Measurements from ENCODE around the gene SZT2. TPM values are rescaled to one million over a fixed set of nuclear protein-coding genes. Genes with fewer than 3 reads are reported as not detected.

SZT2 gene
- total RNA-seq = 35.4 and 38.7 TPM in 2 replicates

DNA sequence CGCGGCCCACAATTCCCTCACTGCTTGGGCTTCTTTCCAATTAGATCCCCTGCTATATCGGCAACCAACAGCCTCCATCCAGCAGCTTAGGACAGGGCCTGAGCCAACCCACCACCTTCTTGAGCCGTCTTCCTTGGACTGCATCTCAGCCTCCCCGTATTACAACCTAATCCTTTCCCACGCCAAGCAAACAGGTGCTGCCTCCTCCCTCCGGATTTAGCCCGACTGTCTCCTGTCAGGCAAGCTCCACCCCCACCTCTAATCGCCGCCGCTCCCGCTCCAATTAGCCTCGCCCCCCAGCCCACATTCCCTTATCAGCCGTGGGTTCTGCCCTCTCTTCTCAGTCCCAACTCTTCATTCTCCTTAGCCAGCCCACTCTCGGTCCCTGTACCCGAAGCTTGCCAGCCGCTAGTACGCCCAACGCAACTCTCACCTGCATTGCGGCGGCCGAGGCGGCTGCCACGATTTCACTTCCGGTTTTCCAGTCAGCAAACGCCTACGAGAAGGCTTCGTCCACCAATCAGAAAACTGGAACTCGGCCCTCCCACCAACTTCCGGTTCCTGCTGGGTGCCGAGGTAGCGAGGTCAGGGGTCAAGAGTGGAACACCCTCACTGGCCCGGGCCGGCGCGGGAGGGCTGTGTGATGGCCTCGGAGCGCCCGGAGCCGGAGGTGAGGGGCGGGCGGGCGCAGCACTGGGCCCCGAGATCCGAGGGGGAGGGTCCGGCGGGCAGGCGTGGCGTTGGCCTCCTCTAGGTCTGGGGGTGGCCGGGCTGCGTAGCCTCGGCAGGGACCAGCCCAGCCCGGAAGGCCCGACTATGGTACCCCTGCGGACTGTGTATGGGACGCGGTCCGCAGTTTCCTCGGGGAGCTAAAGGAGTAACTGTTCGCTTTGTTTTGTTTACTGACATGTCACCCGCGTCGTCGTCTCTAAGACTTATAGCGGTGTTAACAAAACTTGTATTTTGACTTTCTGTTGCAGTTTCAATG is at the start of gene SZT2, which contains the start of gene MED8:
Gene SZT2, plus strand, starts transcription at position 574 of the 988 bp plus-strand sequence. Its CDS starts 70 bp downstream, at position 644.
Gene MED8, minus strand, starts transcription at position 475 of the 988 bp plus-strand sequence. Its CDS starts 36 bp downstream, at position 439.
- TF ChIP-seq CTCF (IDR thresholded peaks at IDR 0.05; ENCODE audit: insufficient read depth, low read depth, low read length) = no peak
- peak within 1 kb of the TSS; percentile 97 for H3K4me3 ChIP-seq (ENCODE audit: low read depth, low read length)
- peak; percentile 97 for DNase-seq (ENCODE audit: low read depth)

- DNase-seq (ENCODE audit: low read depth) = no peak
- TF ChIP-seq CTCF (IDR thresholded peaks at IDR 0.05; ENCODE audit: insufficient read depth, low read depth, low read length) = no peak
- H3K4me3 ChIP-seq (ENCODE audit: low read depth, low read length) = no peak overlapping the region
Observed at GRCh38 chr1:43340559-43340958, 49.1 kb upstream of the SZT2 start.

GRCh38 chr1:43344267-43344850 is 45.3 kb upstream of the SZT2 start:
- no peak for DNase-seq (ENCODE audit: low read depth)
- no peak for TF ChIP-seq CTCF (IDR thresholded peaks at IDR 0.05; ENCODE audit: insufficient read depth, low read depth, low read length)
- no peak overlapping the region for H3K4me3 ChIP-seq (ENCODE audit: low read depth, low read length)

DNA sequence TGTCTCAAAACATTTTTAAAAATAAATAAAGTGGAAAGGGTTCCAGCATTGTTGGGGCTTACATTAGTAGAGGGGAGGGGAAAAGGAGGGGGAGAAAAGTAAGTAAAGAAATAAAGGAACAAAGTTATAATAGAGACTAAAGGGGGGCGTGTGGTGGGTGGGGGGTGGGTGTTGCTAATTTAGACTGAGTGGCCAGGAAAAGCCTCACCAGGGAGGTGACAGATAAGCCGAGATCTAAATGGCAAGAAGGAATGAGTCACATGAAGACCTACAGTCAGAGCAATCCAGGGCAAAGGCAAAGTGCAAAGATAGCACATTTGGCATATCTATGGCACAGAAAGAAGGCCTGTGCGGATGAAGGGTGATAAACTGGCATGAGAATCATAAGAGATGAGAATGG is 44.6 kb upstream of the SZT2 start:
- DNase-seq (ENCODE audit: low read depth) = no peak
- TF ChIP-seq CTCF (IDR thresholded peaks at IDR 0.05; ENCODE audit: insufficient read depth, low read depth, low read length) = no peak
- no peak overlapping the region for H3K4me3 ChIP-seq (ENCODE audit: low read depth, low read length)

- H3K4me3 ChIP-seq (ENCODE audit: low read depth, low read length) = no peak overlapping the region
- DNase-seq (ENCODE audit: low read depth) = no peak
- TF ChIP-seq CTCF (IDR thresholded peaks at IDR 0.05; ENCODE audit: insufficient read depth, low read depth, low read length) = no peak
Observed at GRCh38 chr1:43346636-43347035, 43.1 kb upstream of the SZT2 start.

DNA sequence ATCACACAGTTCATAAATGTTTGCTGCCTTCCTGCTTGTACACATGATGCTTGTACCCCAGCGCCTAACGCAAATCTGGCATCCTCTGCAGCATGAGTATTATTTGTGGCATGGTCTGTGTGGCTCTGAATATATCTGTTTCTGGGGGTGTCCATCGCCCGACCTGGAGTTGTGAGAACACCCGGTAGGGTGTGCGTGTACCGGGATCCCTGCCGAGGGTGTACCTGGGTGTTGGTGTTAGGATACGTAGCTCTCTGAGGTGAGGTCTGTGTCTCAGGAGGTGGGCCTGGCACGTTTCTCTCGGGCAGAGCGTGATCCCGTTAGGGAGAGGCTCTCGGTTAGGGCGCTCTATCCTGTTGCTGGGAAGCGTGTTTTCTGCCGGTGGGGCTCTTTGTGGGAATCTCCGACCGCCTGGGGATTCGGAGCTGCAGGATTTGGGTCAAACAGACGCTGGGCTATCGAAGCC is 41.3 kb upstream of the SZT2 start:
- TF ChIP-seq CTCF (IDR thresholded peaks at IDR 0.05; ENCODE audit: insufficient read depth, low read depth, low read length) = no peak
- H3K4me3 ChIP-seq (ENCODE audit: low read depth, low read length) = peak overlapping the region; percentile 63
- no peak for DNase-seq (ENCODE audit: low read depth)

Data from fibroblast of villous mesenchyme (primary cell).